SH-SY5Y (cell line): ENCODE measurements around the gene RNLS.

Source experiments
- GATA2 ChIP-seq: IDR thresholded peaks from 2 replicates; pipeline ENCODE4 v1.6.1; 2011; ENCODE audit warnings: mild to moderate bottlenecking, low read depth, low read length
- GATA3 ChIP-seq: IDR thresholded peaks from 2 replicates; pipeline ENCODE4 v1.6.1; 2011; ENCODE audit warnings: low read depth, mild to moderate bottlenecking, low read length, moderate library complexity

DNA sequence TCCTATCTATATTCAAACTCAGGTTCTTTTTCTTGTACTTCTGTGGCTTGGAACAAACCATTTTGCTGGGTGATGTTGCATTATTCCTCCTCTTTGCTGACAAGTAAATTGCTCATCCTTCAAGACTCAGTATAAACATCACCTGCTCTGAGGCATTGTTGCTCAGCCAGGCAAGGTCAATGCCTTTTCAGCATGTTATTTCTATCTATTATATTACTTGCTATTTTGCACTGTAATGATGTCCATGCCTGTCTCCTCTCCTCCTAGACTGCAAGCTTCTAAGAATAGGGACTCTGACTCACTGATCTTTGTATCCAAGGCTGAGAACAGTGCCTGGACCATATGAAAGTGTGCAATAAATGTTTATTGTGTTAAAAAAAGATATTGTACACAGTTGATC lies 293.8 kb downstream of the RNLS start:
- no peak for TF ChIP-seq GATA3
- TF ChIP-seq GATA2, result no peak
